Thymus (tissue), 11 donors: ENCODE data around the gene ANKRD11. TPM values are rescaled to one million over a fixed set of nuclear protein-coding genes. Genes with fewer than 3 reads are reported as not detected.

ENCODE experiments used
- DNase-seq, 9 donors: peaks; one replicate each; pipeline ENCODE4 v3.0.0-alpha.2; 2013; ENCODE audit warnings: low spot score in 9 of 9, low read depth in 6 of 9, missing footprints in 1 of 9
- H3K27ac ChIP-seq, 2 donors: one replicate each; pipeline ENCODE4 v1.5.1; 2013; ENCODE audit warnings: control low read depth in 1 of 2, low read depth in 1 of 2, low read length in 1 of 2, mild to moderate bottlenecking in 1 of 2, moderate library complexity in 1 of 2
- H3K27me3 ChIP-seq, 2 donors: one replicate each; pipeline ENCODE4 v1.5.1; 2013; ENCODE audit warnings: low read length in 1 of 2; ENCODE audit not compliant: control insufficient read depth in 2 of 2, insufficient read depth in 1 of 2
- H3K36me3 ChIP-seq, 2 donors: one replicate each; pipeline ENCODE4 v1.5.1; 2013; ENCODE audit warnings: low read length in 1 of 2, mild to moderate bottlenecking in 1 of 2, moderate library complexity in 1 of 2; ENCODE audit not compliant: control insufficient read depth in 2 of 2, insufficient read depth in 2 of 2
- H3K4me1 ChIP-seq, 2 donors: one replicate each; pipeline ENCODE4 v1.5.1; 2013; ENCODE audit warnings: low read length in 2 of 2; ENCODE audit not compliant: control insufficient read depth in 2 of 2, insufficient read depth in 2 of 2
- H3K4me3 ChIP-seq, 2 donors: one replicate each; pipeline ENCODE4 v1.5.1; 2013; ENCODE audit warnings: low read length in 2 of 2, control low read depth in 1 of 2, mild to moderate bottlenecking in 1 of 2
- H3K9me3 ChIP-seq, 2 donors: one replicate each; pipeline ENCODE4 v1.5.1; 2013; ENCODE audit warnings: low read length in 1 of 2, mild to moderate bottlenecking in 1 of 2; ENCODE audit not compliant: control insufficient read depth in 2 of 2, insufficient read depth in 1 of 2
- WGBS: extraction: QIAGEN DNeasy Blood & Tissue Kit; methylation state at CpG from one replicate; pipeline ENCODE4 v1.1.7; 2013; 5-methylcytosine and 5-hydroxymethylcytosine counted together
- polyA plus RNA-seq: library from polyadenylated mRNA; stranded (reverse); fragments of 200-250 nt; gene quantifications from one replicate; pipeline ENCODE4 v1.2.3, GENCODE V29; 2013
- total RNA-seq: library from RNA; stranded (reverse); fragments of 120-200 nt; gene quantifications from one replicate; pipeline ENCODE4 v1.2.4, GENCODE V29; 2013
- donor health status: healthy.

The ANKRD11 gene
- total and polyA plus RNA-seq, 2 donors: 24.8 to 79.5 TPM

- H3K9me3 ChIP-seq: no peaks in the 10 kb centered on the region
- H3K27me3 ChIP-seq: no peaks in the 10 kb centered on the region
- peaks cover 3 to 8% of the 10 kb centered on the region in 2 donors for H3K36me3 ChIP-seq
- whole genome bisulfite sequencing: 87% methylated on average over 21 of the region's 21 CpGs
- no peak for DNase-seq
- no peak overlapping the region for H3K27ac ChIP-seq
- H3K4me3 ChIP-seq: no peak overlapping the region
- peaks cover 16 to 23% of the 10 kb centered on the region in 2 donors for H3K4me1 ChIP-seq
Measured at GRCh38 chr16:89502081-89502843, 11.9 kb upstream of the ANKRD11 start.

- H3K4me3 ChIP-seq: no peak overlapping the region
- peaks cover 3 to 8% of the 10 kb centered on the region in 2 donors for H3K36me3 ChIP-seq
- no peak for DNase-seq
- H3K27ac ChIP-seq: no peak overlapping the region
- WGBS: 100% methylated on average over 3 of the region's 3 CpGs
- H3K27me3 ChIP-seq: no peaks in the 10 kb centered on the region
- H3K4me1 ChIP-seq: no peaks in the 10 kb centered on the region
- H3K9me3 ChIP-seq: no peaks in the 10 kb centered on the region
Measured at GRCh38 chr16:89499767-89500166, 9.4 kb upstream of the ANKRD11 start.

GRCh38 chr16:89498839-89499238, 8.5 kb upstream of the ANKRD11 start:
- Histone ChIP-seq H3K4me3 (no peak overlapping the region), H3K36me3 (peaks cover 3 to 12% of the 10 kb centered on the region in 2 donors), H3K9me3 (no peaks in the 10 kb centered on the region), H3K27me3 (no peaks in the 10 kb centered on the region), H3K4me1 (no peaks in the 10 kb centered on the region), H3K27ac (no peak overlapping the region)
- no peak for DNase-seq
- WGBS: 96% methylated on average over 10 of the region's 10 CpGs

GRCh38 chr16:89495121-89495520, 4.8 kb upstream of the ANKRD11 start:
- Histone ChIP-seq H3K27me3 (no peaks in the 10 kb centered on the region), H3K9me3 (peaks cover 0 to 2% of the 10 kb centered on the region in 2 donors), H3K27ac (no peak overlapping the region), H3K4me1 (peaks cover 11 to 12% of the 10 kb centered on the region in 2 donors), H3K4me3 (no peak overlapping the region), H3K36me3 (peaks cover 3 to 18% of the 10 kb centered on the region in 2 donors)
- DNase-seq: no peak
- 94% methylated on average over 3 of the region's 3 CpGs for WGBS

GRCh38 chr16:89493776-89494175, 3.4 kb upstream of the ANKRD11 start:
- DNase-seq: no peak
- Histone ChIP-seq H3K27ac (no peak overlapping the region), H3K36me3 (peaks cover 3 to 15% of the 10 kb centered on the region in 2 donors), H3K27me3 (no peaks in the 10 kb centered on the region), H3K4me3 (no peak overlapping the region), H3K4me1 (peaks cover 14 to 15% of the 10 kb centered on the region in 2 donors), H3K9me3 (peaks cover 0 to 2% of the 10 kb centered on the region in 2 donors)
- WGBS: 97% methylated on average over 5 of the region's 5 CpGs

GRCh38 chr16:89491974-89492687, 1.8 kb upstream of the ANKRD11 start:
- peaks cover 23 to 30% of the 10 kb centered on the region in 2 donors for H3K4me1 ChIP-seq
- H3K36me3 ChIP-seq: peaks cover 0 to 10% of the 10 kb centered on the region in 2 donors
- peak overlapping the region in 1 of 2 donors; percentile 68 for H3K4me3 ChIP-seq
- H3K27me3 ChIP-seq: no peaks in the 10 kb centered on the region
- H3K9me3 ChIP-seq: peaks cover 0 to 2% of the 10 kb centered on the region in 2 donors
- DNase-seq: no peak
- WGBS: 95% methylated on average over 24 of the region's 24 CpGs
- no peak overlapping the region for H3K27ac ChIP-seq

- H3K4me3 ChIP-seq: peak overlapping the region; percentile 68 to 77
- H3K27ac ChIP-seq: peak overlapping the region; percentile 88 to 98
- peaks cover 0 to 2% of the 10 kb centered on the region in 2 donors for H3K9me3 ChIP-seq
- peak in 1 of 9 donors; percentile 38 for DNase-seq
- peaks cover 25 to 37% of the 10 kb centered on the region in 2 donors for H3K4me1 ChIP-seq
- 5% methylated on average over 22 of the region's 22 CpGs for WGBS
- H3K36me3 ChIP-seq: peaks cover 0 to 10% of the 10 kb centered on the region in 2 donors
- no peaks in the 10 kb centered on the region for H3K27me3 ChIP-seq
Measured at GRCh38 chr16:89491238-89491869, 993 bp upstream of the ANKRD11 start.

GRCh38 chr16:89489898-89490438, 393 bp downstream of the ANKRD11 start:
- H3K4me1 ChIP-seq: peaks cover 34 to 51% of the 10 kb centered on the region in 2 donors

More at GRCh38 chr16:89489898-89490438, 393 bp downstream of the ANKRD11 start:
- Histone ChIP-seq H3K4me3 (peak overlapping the region; percentile 66 to 97), H3K9me3 (peaks cover 0 to 6% of the 10 kb centered on the region in 2 donors), H3K36me3 (peaks cover 0 to 10% of the 10 kb centered on the region in 2 donors), H3K27ac (peak overlapping the region in 1 of 2 donors; percentile 98), H3K27me3 (no peaks in the 10 kb centered on the region)
- no peak for DNase-seq
- WGBS: 1% methylated on average over 80 of the region's 81 CpGs
